Neural cell (in vitro differentiated cells): Measurements from ENCODE around the gene PI4K2B. TPM values are rescaled to one million over a fixed set of nuclear protein-coding genes. Genes with fewer than 3 reads are reported as not detected.
"Not testable (repeated sequence)": the region's sequence is repeated elsewhere in the genome, so short reads cannot be mapped to it uniquely, and the experiment has no call there.

Experiments
- H2AFZ ChIP-seq: fragments of 200-600, 300-800 bp; sonication (generic), shearing (Covaris generic); 2 replicates; pipeline ENCODE4 v1.6.0; 2014; ENCODE audit warnings: low read depth, mild to moderate bottlenecking, antibody characterized with exemption, low read length, moderate library complexity
- H3F3A ChIP-seq: fragments of 200-600 bp; shearing (Covaris generic); 2 replicates; pipeline ENCODE4 v1.6.1; 2016; ENCODE audit warnings: mild to moderate bottlenecking, moderate library complexity, mixed read lengths, antibody characterized with exemption, low read length; ENCODE audit not compliant: insufficient read depth, poor library complexity, severe bottlenecking
- H3K27ac ChIP-seq: fragments of 200-600, 300-800 bp; sonication (generic), shearing (Covaris generic); 2 replicates; pipeline ENCODE4 v1.5.1; 2014; ENCODE audit warnings: mild to moderate bottlenecking, low read length, moderate library complexity
- H3K27me3 ChIP-seq: fragments of 300-800, 200-600 bp; sonication (generic), shearing (Covaris generic); 2 replicates; pipeline ENCODE4 v1.6.0; 2014; ENCODE audit warnings: mild to moderate bottlenecking, low read depth, low read length, moderate library complexity; ENCODE audit not compliant: insufficient read depth
- H3K36me3 ChIP-seq: fragments of 300-800, 200-600 bp; sonication (generic), shearing (Covaris generic); 2 replicates; pipeline ENCODE4 v1.5.1; 2014; ENCODE audit warnings: mild to moderate bottlenecking, antibody characterized with exemption, low read length, moderate library complexity; ENCODE audit not compliant: insufficient read depth
- H3K4me2 ChIP-seq: fragments of 300-800, 200-600 bp; sonication (generic), shearing (Covaris generic); 2 replicates; pipeline ENCODE4 v1.6.0; 2014; ENCODE audit warnings: mild to moderate bottlenecking, low read length
- H3K4me3 ChIP-seq: fragments of 300-800, 200-600 bp; sonication (generic), shearing (Covaris generic); 2 replicates; pipeline ENCODE4 v1.5.1; 2014; ENCODE audit warnings: mild to moderate bottlenecking, low read length, moderate library complexity
- H3K79me2 ChIP-seq: fragments of 200-600 bp; shearing (Covaris generic); replicated peaks from 2 replicates; pipeline ENCODE4 v1.6.0; 2014; ENCODE audit warnings: mild to moderate bottlenecking, low read length, moderate library complexity; ENCODE audit not compliant: insufficient read depth
- H3K9ac ChIP-seq: fragments of 300-800, 200-600 bp; sonication (generic), shearing (Covaris generic); 2 replicates; pipeline ENCODE4 v1.6.1; 2016; ENCODE audit warnings: mild to moderate bottlenecking, low read length, mixed read lengths
- H3K9me2 ChIP-seq: fragments of 200-600 bp; shearing (Covaris generic); 2 replicates; pipeline ENCODE4 v1.6.1; 2016; ENCODE audit warnings: mild to moderate bottlenecking, low read length, mixed read lengths; ENCODE audit not compliant: insufficient read depth
- H3K9me3 ChIP-seq: fragments of 200-600, 300-800 bp; sonication (generic), shearing (Covaris generic); 2 replicates; pipeline ENCODE4 v1.6.1; 2016; ENCODE audit warnings: mild to moderate bottlenecking, mixed run types, low read length, moderate library complexity, mixed read lengths
- H4K20me1 ChIP-seq: fragments of 200-600 bp; shearing (Covaris generic); 2 replicates; pipeline ENCODE4 v1.6.1; 2016; ENCODE audit warnings: mild to moderate bottlenecking, mixed run types; ENCODE audit not compliant: insufficient read depth
- EP300 ChIP-seq: fragments of 450-650 bp; conservative IDR thresholded peaks from 2 replicates; pipeline ENCODE4 v1.6.1; 2014; ENCODE audit warnings: antibody characterized with exemption, mild to moderate bottlenecking, moderate library complexity; ENCODE audit not compliant: poor library complexity, severe bottlenecking
- EZH2 ChIP-seq: fragments of 200-600, 300-800 bp; shearing (Covaris generic), sonication (generic); IDR thresholded peaks from 2 replicates; pipeline ENCODE4 v1.6.1; 2014; ENCODE audit warnings: antibody characterized with exemption, low read length, borderline replicate concordance, mild to moderate bottlenecking; ENCODE audit not compliant: insufficient read depth, poor library complexity, severe bottlenecking
- MXI1 ChIP-seq: fragments of 450-650 bp; conservative IDR thresholded peaks from 2 replicates; pipeline ENCODE4 v1.6.1; 2014; ENCODE audit warnings: antibody characterized with exemption, mild to moderate bottlenecking; ENCODE audit not compliant: poor library complexity, severe bottlenecking
- POLR2AphosphoS5 ChIP-seq: IDR thresholded peaks from 2 replicates; pipeline ENCODE4 v1.6.1; 2012
- RAD21 ChIP-seq: fragments of 450-650 bp; conservative IDR thresholded peaks from 2 replicates; pipeline ENCODE4 v1.6.1; 2014; ENCODE audit warnings: antibody characterized with exemption, mild to moderate bottlenecking, moderate library complexity
- SMC3 ChIP-seq: fragments of 450-650 bp; conservative IDR thresholded peaks from 2 replicates; pipeline ENCODE4 v1.6.1; 2014; ENCODE audit warnings: antibody characterized with exemption, mild to moderate bottlenecking, moderate library complexity; ENCODE audit not compliant: poor library complexity
- TAF1 ChIP-seq: IDR thresholded peaks from 2 replicates; pipeline ENCODE4 v1.6.1; 2012; ENCODE audit warnings: low read depth
- polyA plus RNA-seq: library from polyadenylated mRNA; depleted of rRNA; stranded (reverse); fragments of >200 nt; gene quantifications from 2 replicates; pipeline ENCODE4 v1.2.3, GENCODE V29; 2014
- TF ChIP-seq, protein P1 (sequence below): IDR thresholded peaks from 2 replicates; pipeline ENCODE4 v1.6.1; 2012; ENCODE audit warnings: borderline replicate concordance
- TF ChIP-seq, protein P2 (sequence below): fragments of 450-650 bp; IDR thresholded peaks from 2 replicates; pipeline ENCODE4 v1.5.1; 2014; ENCODE audit warnings: antibody characterized with exemption, mild to moderate bottlenecking, moderate library complexity; ENCODE audit not compliant: poor library complexity, severe bottlenecking

Gene PI4K2B
- polyA plus RNA-seq, 1 donor from 2014 or later, result 10.0 TPM

DNA sequence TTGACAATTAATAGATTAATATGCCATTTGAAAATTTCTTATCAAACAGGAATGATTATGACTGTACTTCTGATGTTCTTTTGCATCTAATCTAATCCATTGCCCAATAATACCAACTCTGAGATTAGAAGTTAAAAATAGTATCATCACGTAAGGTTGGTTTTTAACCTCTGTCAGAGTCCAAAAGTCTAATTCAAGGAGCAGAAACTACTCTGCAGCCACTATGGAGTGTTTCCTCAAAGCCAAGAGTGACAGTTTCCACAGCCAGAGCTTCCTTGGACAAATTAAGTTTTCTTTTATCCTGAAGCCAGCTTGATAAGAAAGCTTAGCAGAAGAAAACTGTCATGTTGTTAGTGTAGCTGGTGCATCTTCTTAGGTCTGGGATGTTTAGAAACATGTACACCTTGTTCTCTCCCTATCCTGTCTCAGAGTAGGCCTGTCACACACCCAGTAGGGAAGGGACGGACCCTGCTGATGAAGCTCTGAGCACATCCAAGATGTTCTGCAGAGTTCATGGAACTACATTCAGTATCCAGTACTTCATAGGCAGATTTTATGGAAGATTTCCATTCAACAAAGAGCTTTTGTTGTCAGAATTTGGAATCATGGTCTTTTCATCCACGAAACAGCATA, 20.4 kb upstream of the PI4K2B start:
- Histone ChIP-seq H3K4me2 (no peak overlapping the region), H3K79me2 (no peaks in the 10 kb centered on the region), H3K9me2 (no peaks in the 10 kb centered on the region), H3F3A (no peaks in the 10 kb centered on the region), H3K27ac (no peak overlapping the region), H3K27me3 (no peaks in the 10 kb centered on the region), H3K4me3 (no peak overlapping the region), H3K9me3 (no peaks in the 10 kb centered on the region), H4K20me1 (no peaks in the 10 kb centered on the region), H2AFZ (no peak overlapping the region), H3K36me3 (no peaks in the 10 kb centered on the region), H3K9ac (no peak overlapping the region)
- TF ChIP-seq MXI1 (no peak), RAD21 (no peak), TAF1 (no peak), EZH2 (no peak), SMC3 (no peak), POLR2AphosphoS5 (no peak), EP300 (no peak)
- TF ChIP-seq, protein P1, sequence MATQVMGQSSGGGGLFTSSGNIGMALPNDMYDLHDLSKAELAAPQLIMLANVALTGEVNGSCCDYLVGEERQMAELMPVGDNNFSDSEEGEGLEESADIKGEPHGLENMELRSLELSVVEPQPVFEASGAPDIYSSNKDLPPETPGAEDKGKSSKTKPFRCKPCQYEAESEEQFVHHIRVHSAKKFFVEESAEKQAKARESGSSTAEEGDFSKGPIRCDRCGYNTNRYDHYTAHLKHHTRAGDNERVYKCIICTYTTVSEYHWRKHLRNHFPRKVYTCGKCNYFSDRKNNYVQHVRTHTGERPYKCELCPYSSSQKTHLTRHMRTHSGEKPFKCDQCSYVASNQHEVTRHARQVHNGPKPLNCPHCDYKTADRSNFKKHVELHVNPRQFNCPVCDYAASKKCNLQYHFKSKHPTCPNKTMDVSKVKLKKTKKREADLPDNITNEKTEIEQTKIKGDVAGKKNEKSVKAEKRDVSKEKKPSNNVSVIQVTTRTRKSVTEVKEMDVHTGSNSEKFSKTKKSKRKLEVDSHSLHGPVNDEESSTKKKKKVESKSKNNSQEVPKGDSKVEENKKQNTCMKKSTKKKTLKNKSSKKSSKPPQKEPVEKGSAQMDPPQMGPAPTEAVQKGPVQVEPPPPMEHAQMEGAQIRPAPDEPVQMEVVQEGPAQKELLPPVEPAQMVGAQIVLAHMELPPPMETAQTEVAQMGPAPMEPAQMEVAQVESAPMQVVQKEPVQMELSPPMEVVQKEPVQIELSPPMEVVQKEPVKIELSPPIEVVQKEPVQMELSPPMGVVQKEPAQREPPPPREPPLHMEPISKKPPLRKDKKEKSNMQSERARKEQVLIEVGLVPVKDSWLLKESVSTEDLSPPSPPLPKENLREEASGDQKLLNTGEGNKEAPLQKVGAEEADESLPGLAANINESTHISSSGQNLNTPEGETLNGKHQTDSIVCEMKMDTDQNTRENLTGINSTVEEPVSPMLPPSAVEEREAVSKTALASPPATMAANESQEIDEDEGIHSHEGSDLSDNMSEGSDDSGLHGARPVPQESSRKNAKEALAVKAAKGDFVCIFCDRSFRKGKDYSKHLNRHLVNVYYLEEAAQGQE, result no peak
- TF ChIP-seq, protein P2, sequence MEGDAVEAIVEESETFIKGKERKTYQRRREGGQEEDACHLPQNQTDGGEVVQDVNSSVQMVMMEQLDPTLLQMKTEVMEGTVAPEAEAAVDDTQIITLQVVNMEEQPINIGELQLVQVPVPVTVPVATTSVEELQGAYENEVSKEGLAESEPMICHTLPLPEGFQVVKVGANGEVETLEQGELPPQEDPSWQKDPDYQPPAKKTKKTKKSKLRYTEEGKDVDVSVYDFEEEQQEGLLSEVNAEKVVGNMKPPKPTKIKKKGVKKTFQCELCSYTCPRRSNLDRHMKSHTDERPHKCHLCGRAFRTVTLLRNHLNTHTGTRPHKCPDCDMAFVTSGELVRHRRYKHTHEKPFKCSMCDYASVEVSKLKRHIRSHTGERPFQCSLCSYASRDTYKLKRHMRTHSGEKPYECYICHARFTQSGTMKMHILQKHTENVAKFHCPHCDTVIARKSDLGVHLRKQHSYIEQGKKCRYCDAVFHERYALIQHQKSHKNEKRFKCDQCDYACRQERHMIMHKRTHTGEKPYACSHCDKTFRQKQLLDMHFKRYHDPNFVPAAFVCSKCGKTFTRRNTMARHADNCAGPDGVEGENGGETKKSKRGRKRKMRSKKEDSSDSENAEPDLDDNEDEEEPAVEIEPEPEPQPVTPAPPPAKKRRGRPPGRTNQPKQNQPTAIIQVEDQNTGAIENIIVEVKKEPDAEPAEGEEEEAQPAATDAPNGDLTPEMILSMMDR, result no peak

DNA sequence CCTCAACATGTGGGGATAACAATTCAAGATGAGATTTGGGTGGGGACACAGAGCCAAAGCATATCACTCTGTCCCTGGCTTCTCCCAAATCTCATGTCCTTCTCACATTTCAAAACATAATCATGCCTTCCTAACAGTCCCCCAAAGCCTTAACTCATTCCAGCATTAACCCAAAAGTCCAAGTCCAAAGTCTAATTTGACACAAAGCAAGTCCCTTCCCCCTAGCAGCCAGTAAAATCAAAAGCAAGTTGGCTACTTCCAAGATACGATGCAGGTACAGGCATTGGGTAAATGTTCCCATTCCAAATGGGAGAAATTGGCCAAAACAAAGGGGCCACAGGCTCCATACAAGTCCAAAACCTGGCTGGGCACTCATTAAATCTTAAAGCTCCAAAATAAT, 19.1 kb upstream of the PI4K2B start:
- H3K4me2 ChIP-seq, H3K27me3 ChIP-seq, H3K4me3 ChIP-seq, H2AFZ ChIP-seq, H3K79me2 ChIP-seq, H3F3A ChIP-seq, H4K20me1 ChIP-seq, H3K36me3 ChIP-seq, H3K9ac ChIP-seq, H3K9me2 ChIP-seq, H3K9me3 ChIP-seq, H3K27ac ChIP-seq: not testable (repeated sequence)

DNA sequence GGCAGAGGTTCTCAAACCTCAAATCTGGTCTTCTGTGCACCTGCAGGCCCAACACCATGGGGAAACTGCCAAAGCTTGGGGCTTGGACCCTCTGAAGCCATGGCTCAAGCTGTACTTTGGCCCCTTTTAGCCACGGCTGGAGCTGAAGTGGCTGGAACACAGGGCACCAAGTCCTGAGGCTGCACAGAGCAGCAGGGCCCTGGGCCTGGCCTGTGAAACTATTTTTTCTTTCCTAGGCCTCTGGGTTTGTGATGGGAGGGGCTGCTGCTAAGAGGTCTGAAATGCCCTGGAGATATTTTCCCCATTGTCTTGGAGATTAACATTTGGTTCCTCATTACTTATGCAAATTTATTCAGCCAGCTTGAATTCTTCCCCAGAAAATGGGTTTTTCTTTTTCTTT, 18.3 kb upstream of the PI4K2B start:
- no peaks in the 10 kb centered on the region for H3F3A ChIP-seq
- no peaks in the 10 kb centered on the region for H3K9me3 ChIP-seq
- no peaks in the 10 kb centered on the region for H3K27me3 ChIP-seq
- H3K9me2 ChIP-seq, result no peaks in the 10 kb centered on the region
- no peaks in the 10 kb centered on the region for H3K36me3 ChIP-seq
- no peak overlapping the region for H2AFZ ChIP-seq
- H3K4me2 ChIP-seq, result no peak overlapping the region
- H3K79me2 ChIP-seq, result no peaks in the 10 kb centered on the region
- TF ChIP-seq EZH2 (no peak), POLR2AphosphoS5 (no peak), MXI1 (no peak), RAD21 (no peak), EP300 (no peak), TAF1 (no peak), SMC3 (no peak)
- TF ChIP-seq, protein P1, result no peak
- TF ChIP-seq, protein P2, result no peak
- H3K9ac ChIP-seq, result no peak overlapping the region
- no peak overlapping the region for H3K4me3 ChIP-seq
- H3K27ac ChIP-seq, result no peak overlapping the region
- no peaks in the 10 kb centered on the region for H4K20me1 ChIP-seq
